Esophagus muscularis mucosa (tissue), 3 donors: ENCODE measurements around the gene LAMTOR5.

Source experiments
- POLR2A ChIP-seq: fragments of 450-650 bp; IDR thresholded peaks from one replicate; pipeline ENCODE4 v1.6.1; 2017; ENCODE audit warnings: antibody characterized with exemption, moderate library complexity, mild to moderate bottlenecking, low read depth
- TF ChIP-seq, protein P1 (sequence below), 3 experiments: fragments of 200-600 bp in 2 of 3; fragments of 450-650 bp in 1 of 3; sonication (generic) in 2 of 3; IDR thresholded peaks; one replicate each; pipeline ENCODE4 v1.5.1; 2017 to 2019; ENCODE audit warnings: antibody characterized with exemption in 3 of 3, mild to moderate bottlenecking in 2 of 3, moderate library complexity in 1 of 3

DNA sequence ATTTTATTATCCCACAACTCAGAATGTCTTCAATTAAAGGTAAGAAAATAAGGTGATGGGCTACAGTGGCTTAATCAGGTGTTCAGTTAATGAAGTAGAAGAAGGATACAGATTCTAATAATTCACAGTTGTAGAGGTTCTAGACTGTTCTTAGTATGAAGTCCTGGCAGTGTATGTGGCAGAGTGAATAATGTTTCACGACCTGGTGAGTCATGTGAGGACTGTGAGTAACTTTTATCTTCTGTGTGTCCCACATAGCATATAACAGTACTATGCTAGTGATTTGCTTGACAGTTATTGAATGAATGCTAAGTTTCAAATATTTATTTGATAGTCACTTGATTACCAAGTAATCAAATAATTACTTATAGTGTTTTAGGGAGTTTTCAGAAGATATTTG is 36.7 kb downstream of the LAMTOR5 start:
- TF ChIP-seq, protein P1, sequence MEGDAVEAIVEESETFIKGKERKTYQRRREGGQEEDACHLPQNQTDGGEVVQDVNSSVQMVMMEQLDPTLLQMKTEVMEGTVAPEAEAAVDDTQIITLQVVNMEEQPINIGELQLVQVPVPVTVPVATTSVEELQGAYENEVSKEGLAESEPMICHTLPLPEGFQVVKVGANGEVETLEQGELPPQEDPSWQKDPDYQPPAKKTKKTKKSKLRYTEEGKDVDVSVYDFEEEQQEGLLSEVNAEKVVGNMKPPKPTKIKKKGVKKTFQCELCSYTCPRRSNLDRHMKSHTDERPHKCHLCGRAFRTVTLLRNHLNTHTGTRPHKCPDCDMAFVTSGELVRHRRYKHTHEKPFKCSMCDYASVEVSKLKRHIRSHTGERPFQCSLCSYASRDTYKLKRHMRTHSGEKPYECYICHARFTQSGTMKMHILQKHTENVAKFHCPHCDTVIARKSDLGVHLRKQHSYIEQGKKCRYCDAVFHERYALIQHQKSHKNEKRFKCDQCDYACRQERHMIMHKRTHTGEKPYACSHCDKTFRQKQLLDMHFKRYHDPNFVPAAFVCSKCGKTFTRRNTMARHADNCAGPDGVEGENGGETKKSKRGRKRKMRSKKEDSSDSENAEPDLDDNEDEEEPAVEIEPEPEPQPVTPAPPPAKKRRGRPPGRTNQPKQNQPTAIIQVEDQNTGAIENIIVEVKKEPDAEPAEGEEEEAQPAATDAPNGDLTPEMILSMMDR (IDR thresholded peaks at IDR 0.05): no peak
- no peak for TF ChIP-seq POLR2A
